GM12878 (cell line): Measurements from ENCODE around the gene PDE9A.

ENCODE experiments used
- EZH2 ChIP-seq: IDR thresholded peaks from 2 replicates; pipeline ENCODE4 v1.6.1; 2012; ENCODE audit warnings: low read depth, mild to moderate bottlenecking, control low read depth, inconsistent platforms, low read length, borderline replicate concordance; ENCODE audit not compliant: control insufficient read depth
- POLR2A ChIP-seq: IDR thresholded peaks from 2 replicates; pipeline ENCODE4 v1.6.1; 2011; ENCODE audit warnings: low read depth, mild to moderate bottlenecking, low read length
- SUZ12 ChIP-seq: fragments of 200-600 bp; sonication (generic); IDR thresholded peaks from one replicate; pipeline ENCODE4 v1.6.1; 2018; ENCODE audit warnings: antibody characterized with exemption, mild to moderate bottlenecking; ENCODE audit not compliant: unreplicated experiment
- TARDBP ChIP-seq: IDR thresholded peaks from 2 replicates; pipeline ENCODE4 v1.6.1; 2016; ENCODE audit warnings: borderline replicate concordance
- TF ChIP-seq, protein P1 (sequence below): IDR thresholded peaks from 2 replicates; pipeline ENCODE4 v1.6.1; 2012; ENCODE audit warnings: low read length, inconsistent platforms

- TF ChIP-seq, protein P1, sequence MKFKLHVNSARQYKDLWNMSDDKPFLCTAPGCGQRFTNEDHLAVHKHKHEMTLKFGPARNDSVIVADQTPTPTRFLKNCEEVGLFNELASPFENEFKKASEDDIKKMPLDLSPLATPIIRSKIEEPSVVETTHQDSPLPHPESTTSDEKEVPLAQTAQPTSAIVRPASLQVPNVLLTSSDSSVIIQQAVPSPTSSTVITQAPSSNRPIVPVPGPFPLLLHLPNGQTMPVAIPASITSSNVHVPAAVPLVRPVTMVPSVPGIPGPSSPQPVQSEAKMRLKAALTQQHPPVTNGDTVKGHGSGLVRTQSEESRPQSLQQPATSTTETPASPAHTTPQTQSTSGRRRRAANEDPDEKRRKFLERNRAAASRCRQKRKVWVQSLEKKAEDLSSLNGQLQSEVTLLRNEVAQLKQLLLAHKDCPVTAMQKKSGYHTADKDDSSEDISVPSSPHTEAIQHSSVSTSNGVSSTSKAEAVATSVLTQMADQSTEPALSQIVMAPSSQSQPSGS, result no peak
- no peak for TF ChIP-seq SUZ12
- no peak for TF ChIP-seq TARDBP
- no peak for TF ChIP-seq EZH2
- no peak for TF ChIP-seq POLR2A
Measured at GRCh38 chr21:42785666-42786427, 132.4 kb downstream of the PDE9A start.
